Nephron (organoid): ENCODE data around the gene TMEM97.

Experiments used
- H3K27ac Mint-ChIP-seq, 3 experiments: 2 replicates each; pipeline ENCODE4 v1.8.0; 2020; ENCODE audit warnings: mixed read lengths in 3 of 3, mild to moderate bottlenecking in 2 of 3, moderate library complexity in 1 of 3
- H3K27me3 Mint-ChIP-seq: 2 replicates; pipeline ENCODE4 v1.8.0; 2021; ENCODE audit warnings: low read depth, mild to moderate bottlenecking, moderate library complexity, mixed read lengths
- H3K36me3 Mint-ChIP-seq: 2 replicates; pipeline ENCODE4 v1.8.0; 2020; ENCODE audit warnings: low read depth, mixed read lengths
- H3K4me1 Mint-ChIP-seq: 2 replicates; pipeline ENCODE4 v1.8.0; 2020; ENCODE audit warnings: mixed read lengths
- H3K4me3 Mint-ChIP-seq, 3 experiments: 2 replicates each; pipeline ENCODE4 v1.8.0; 2020; ENCODE audit warnings: mild to moderate bottlenecking in 3 of 3, mixed read lengths in 3 of 3, moderate library complexity in 2 of 3
- H3K9me3 Mint-ChIP-seq: 2 replicates; pipeline ENCODE4 v1.8.0; 2020; ENCODE audit warnings: mixed read lengths
- TF ChIP-seq, protein P1 (sequence below), 3 experiments: fragments of 200-600 bp; sonication (generic); IDR thresholded peaks; one replicate each; pipeline ENCODE4 v1.5.0; 2021; ENCODE audit warnings: antibody characterized with exemption in 3 of 3; ENCODE audit not compliant: unreplicated experiment in 3 of 3

The TMEM97 gene

GRCh38 chr17:28327031-28327607 lies 8.1 kb downstream of the TMEM97 start:
- Mint-ChIP-seq H3K4me3 (no peak overlapping the region), H3K9me3 (no peaks in the 10 kb centered on the region), H3K27me3 (no peaks in the 10 kb centered on the region), H3K4me1 (peaks cover 10% of the 10 kb centered on the region), H3K27ac (no peak overlapping the region), H3K36me3 (peaks cover 28% of the 10 kb centered on the region)
- TF ChIP-seq, protein P1, sequence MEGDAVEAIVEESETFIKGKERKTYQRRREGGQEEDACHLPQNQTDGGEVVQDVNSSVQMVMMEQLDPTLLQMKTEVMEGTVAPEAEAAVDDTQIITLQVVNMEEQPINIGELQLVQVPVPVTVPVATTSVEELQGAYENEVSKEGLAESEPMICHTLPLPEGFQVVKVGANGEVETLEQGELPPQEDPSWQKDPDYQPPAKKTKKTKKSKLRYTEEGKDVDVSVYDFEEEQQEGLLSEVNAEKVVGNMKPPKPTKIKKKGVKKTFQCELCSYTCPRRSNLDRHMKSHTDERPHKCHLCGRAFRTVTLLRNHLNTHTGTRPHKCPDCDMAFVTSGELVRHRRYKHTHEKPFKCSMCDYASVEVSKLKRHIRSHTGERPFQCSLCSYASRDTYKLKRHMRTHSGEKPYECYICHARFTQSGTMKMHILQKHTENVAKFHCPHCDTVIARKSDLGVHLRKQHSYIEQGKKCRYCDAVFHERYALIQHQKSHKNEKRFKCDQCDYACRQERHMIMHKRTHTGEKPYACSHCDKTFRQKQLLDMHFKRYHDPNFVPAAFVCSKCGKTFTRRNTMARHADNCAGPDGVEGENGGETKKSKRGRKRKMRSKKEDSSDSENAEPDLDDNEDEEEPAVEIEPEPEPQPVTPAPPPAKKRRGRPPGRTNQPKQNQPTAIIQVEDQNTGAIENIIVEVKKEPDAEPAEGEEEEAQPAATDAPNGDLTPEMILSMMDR (IDR thresholded peaks at IDR 0.05; ENCODE audit: unreplicated experiment in 3 of 3) = no peak

- H3K27me3 Mint-ChIP-seq = no peaks in the 10 kb centered on the region
- no peak overlapping the region for H3K27ac Mint-ChIP-seq
- TF ChIP-seq, protein P1 (IDR thresholded peaks at IDR 0.05; ENCODE audit: unreplicated experiment in 3 of 3) = no peak
- no peak overlapping the region for H3K4me3 Mint-ChIP-seq
- H3K9me3 Mint-ChIP-seq = no peaks in the 10 kb centered on the region
- peaks cover 28% of the 10 kb centered on the region for H3K36me3 Mint-ChIP-seq
- H3K4me1 Mint-ChIP-seq = peaks cover 13% of the 10 kb centered on the region
Observed at GRCh38 chr17:28327709-28328108, 8.7 kb downstream of the TMEM97 start.

DNA sequence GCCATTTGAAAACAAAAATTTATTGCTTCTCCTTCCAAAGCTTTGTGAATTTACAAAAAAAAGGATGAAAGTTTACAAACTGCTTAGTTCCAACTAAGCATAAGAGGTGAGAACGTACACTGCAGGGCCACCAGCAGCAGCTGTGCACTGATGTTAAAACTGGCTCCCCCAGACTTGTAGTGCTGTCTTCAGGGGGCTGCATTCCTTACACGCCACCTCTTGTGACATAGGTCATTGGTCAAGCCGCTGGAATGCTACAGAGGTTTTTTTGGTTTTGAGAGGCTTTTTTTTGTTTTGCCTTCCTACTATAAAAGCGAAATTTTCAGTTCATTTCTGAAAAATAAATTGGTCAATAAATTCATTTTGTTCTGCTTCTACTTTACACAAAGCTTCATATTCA lies 9.3 kb downstream of the TMEM97 start:
- Mint-ChIP-seq H3K9me3 (no peaks in the 10 kb centered on the region), H3K27ac (no peak overlapping the region), H3K36me3 (peaks cover 28% of the 10 kb centered on the region), H3K27me3 (no peaks in the 10 kb centered on the region), H3K4me3 (no peak overlapping the region), H3K4me1 (peaks cover 9% of the 10 kb centered on the region)
- TF ChIP-seq, protein P1 (IDR thresholded peaks at IDR 0.05; ENCODE audit: unreplicated experiment in 3 of 3) = no peak

DNA sequence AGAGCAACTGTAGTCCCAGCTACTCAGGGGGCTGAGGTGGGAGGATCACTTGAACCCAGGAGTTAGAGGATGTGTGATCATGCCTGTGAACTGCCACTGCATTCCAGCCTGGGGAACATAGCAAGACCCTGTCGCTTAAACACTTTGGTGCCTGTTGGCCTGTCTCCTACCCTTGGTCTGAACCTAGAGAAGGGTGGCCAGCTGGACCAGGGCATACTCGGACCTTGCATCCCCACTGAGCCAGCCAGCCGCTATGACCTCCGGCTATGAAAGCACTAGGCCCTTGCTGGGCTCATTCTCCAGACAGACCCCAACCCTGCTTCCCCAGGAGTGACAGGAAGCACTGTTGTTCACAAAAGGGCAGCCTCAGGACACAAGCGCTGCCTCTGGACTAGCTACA lies 11.7 kb downstream of the TMEM97 start:
- Mint-ChIP-seq H3K36me3 (peaks cover 28% of the 10 kb centered on the region), H3K4me3 (peak overlapping the region in 1 of 3 experiments; percentile 69), H3K4me1 (peaks cover 24% of the 10 kb centered on the region), H3K27me3 (no peaks in the 10 kb centered on the region), H3K9me3 (no peaks in the 10 kb centered on the region), H3K27ac (no peak overlapping the region)
- TF ChIP-seq, protein P1 (IDR thresholded peaks at IDR 0.05; ENCODE audit: unreplicated experiment in 3 of 3) = no peak

DNA sequence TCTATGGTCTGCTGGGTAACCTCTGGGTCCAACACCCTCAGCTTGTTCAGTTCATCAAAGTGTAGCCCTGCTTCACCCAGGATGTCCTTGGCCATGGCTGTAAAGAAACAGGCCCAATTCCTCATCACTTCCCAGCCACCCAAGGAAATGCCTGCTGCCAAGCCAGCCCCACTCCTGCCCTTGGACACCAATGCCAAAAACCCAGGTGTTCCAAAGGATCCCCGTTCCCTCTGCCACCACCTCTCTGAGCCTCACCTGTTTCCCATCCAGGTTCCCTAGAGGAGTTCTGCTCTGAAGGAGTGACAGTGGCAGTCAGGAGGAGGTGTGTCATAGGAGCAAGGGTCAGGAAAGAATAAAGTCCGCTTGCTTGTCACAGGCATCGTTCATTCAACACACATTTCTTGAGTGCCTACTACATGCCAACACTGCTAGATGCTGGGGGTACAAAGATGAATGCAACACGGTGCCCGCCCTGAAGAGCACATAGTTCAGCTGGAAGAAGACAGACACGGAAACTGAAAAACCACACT lies 13.0 kb downstream of the TMEM97 start:
- H3K9me3 Mint-ChIP-seq = no peaks in the 10 kb centered on the region
- H3K36me3 Mint-ChIP-seq = peaks cover 19% of the 10 kb centered on the region
- H3K4me1 Mint-ChIP-seq = peaks cover 32% of the 10 kb centered on the region
- H3K27ac Mint-ChIP-seq = no peak overlapping the region
- TF ChIP-seq, protein P1 (IDR thresholded peaks at IDR 0.05; ENCODE audit: unreplicated experiment in 3 of 3) = no peak
- peak overlapping the region; percentile 46 to 99 (median 98) for H3K4me3 Mint-ChIP-seq
- H3K27me3 Mint-ChIP-seq = no peaks in the 10 kb centered on the region
